NCI-H526 (cell line): ENCODE measurements around the gene LRRC59.

Source experiments
- DNase-seq, 2 experiments: peaks; one replicate each; lab custom pipeline; 2025; lab: John Stamatoyannopoulos, UW

Gene LRRC59

GRCh38 chr17:50386510-50386909 is 10.8 kb downstream of the LRRC59 start:
- no peak for DNase-seq

GRCh38 chr17:50382931-50383330 is 14.4 kb downstream of the LRRC59 start:
- DNase-seq: no peak

GRCh38 chr17:50381920-50382319 is 15.4 kb downstream of the LRRC59 start:
- no peak for DNase-seq

GRCh38 chr17:50381260-50381815 is 16.0 kb downstream of the LRRC59 start:
- DNase-seq: no peak

GRCh38 chr17:50380369-50381259 is 16.7 kb downstream of the LRRC59 start:
- no peak for DNase-seq

GRCh38 chr17:50379351-50380132 is 17.8 kb downstream of the LRRC59 start:
- DNase-seq: no peak

- no peak for DNase-seq
Observed at GRCh38 chr17:50375858-50376538, 21.3 kb downstream of the LRRC59 start.

- DNase-seq: no peak
Observed at GRCh38 chr17:50373705-50374104, 23.6 kb downstream of the LRRC59 start.

GRCh38 chr17:50372758-50373556 is 24.4 kb downstream of the LRRC59 start, which contains the start of the genes EME1 and MRPL27:
TSS of gene EME1 (plus strand) at chr17:50373229. CDS start at chr17:50375209, 1,980 bp downstream.
TSS of gene MRPL27 (minus strand) at chr17:50373184. CDS start at chr17:50373170, 14 bp downstream.
- peak; percentile 90 to 96 for DNase-seq

GRCh38 chr17:50372222-50372757 is 25.0 kb downstream of the LRRC59 start:
- no peak for DNase-seq

GRCh38 chr17:50371526-50371925 is 25.8 kb downstream of the LRRC59 start:
- peak; percentile 62 to 68 for DNase-seq

GRCh38 chr17:50370052-50370451 is 27.3 kb downstream of the LRRC59 start:
- DNase-seq: no peak

GRCh38 chr17:50367401-50367800 is 29.9 kb downstream of the LRRC59 start:
- no peak for DNase-seq

- DNase-seq: no peak
Observed at GRCh38 chr17:50365649-50366393, 31.5 kb downstream of the LRRC59 start.

- DNase-seq: no peak
Observed at GRCh38 chr17:50365165-50365564, 32.2 kb downstream of the LRRC59 start.

- no peak for DNase-seq
Observed at GRCh38 chr17:50364715-50365114, 32.6 kb downstream of the LRRC59 start.

- no peak for DNase-seq
Observed at GRCh38 chr17:50364061-50364458, 33.3 kb downstream of the LRRC59 start.

- no peak for DNase-seq
Observed at GRCh38 chr17:50363217-50364060, 33.9 kb downstream of the LRRC59 start.

- DNase-seq: no peak
Observed at GRCh38 chr17:50362661-50363060, 34.7 kb downstream of the LRRC59 start.
